CD4-positive, alpha-beta T cell treated with Interferon gamma for 1 hour (primary cell): Measurements from ENCODE around the gene ZNF175.

Experiments used
- DNase-seq: peaks from one replicate; pipeline ENCODE4 v3.0.0-alpha.2; 2020

Gene ZNF175

GRCh38 chr19:51570962-51571575 is at the start of gene ZNF175:
Gene ZNF175 (plus strand): TSS chr19:51571283. CDS start chr19:51573330, 2,047 bp downstream.
- peak; percentile 86 for DNase-seq

- DNase-seq = no peak
These were observed 49.7 kb upstream of the ZNF175 start for GRCh38 chr19:51521357-51521756.

- no peak for DNase-seq
These were observed 49.3 kb upstream of the ZNF175 start for GRCh38 chr19:51521781-51522180.

- no peak for DNase-seq
These were observed 46.3 kb upstream of the ZNF175 start for GRCh38 chr19:51524666-51525264.

- no peak for DNase-seq
These were observed 45.4 kb upstream of the ZNF175 start for GRCh38 chr19:51525651-51526050.

- DNase-seq = no peak
These were observed 41.8 kb upstream of the ZNF175 start for GRCh38 chr19:51529301-51529700.

GRCh38 chr19:51530616-51531015 is 40.5 kb upstream of the ZNF175 start:
- DNase-seq = no peak

- DNase-seq = peak; percentile 71
These were observed 39.5 kb upstream of the ZNF175 start, which contains the start of gene SIGLEC6 for GRCh38 chr19:51531349-51532315. Gene SIGLEC6 (minus strand): TSS chr19:51531670. CDS start chr19:51531648, 22 bp downstream.

- no peak for DNase-seq
These were observed 35.5 kb upstream of the ZNF175 start for GRCh38 chr19:51535535-51535934.

GRCh38 chr19:51539821-51540366 is 31.2 kb upstream of the ZNF175 start:
- no peak for DNase-seq

- no peak for DNase-seq
These were observed 29.4 kb upstream of the ZNF175 start for GRCh38 chr19:51541458-51542357.

- no peak for DNase-seq
These were observed 28.4 kb upstream of the ZNF175 start for GRCh38 chr19:51542699-51543098.

GRCh38 chr19:51544038-51544437 is 27.0 kb upstream of the ZNF175 start:
- DNase-seq = no peak

- DNase-seq = no peak
These were observed 24.9 kb upstream of the ZNF175 start for GRCh38 chr19:51546107-51546649.

- DNase-seq = peak; percentile 11
These were observed 24.3 kb upstream of the ZNF175 start for GRCh38 chr19:51546650-51547396.

- DNase-seq = no peak
These were observed 23.5 kb upstream of the ZNF175 start for GRCh38 chr19:51547397-51548212.

- no peak for DNase-seq
These were observed 22.9 kb upstream of the ZNF175 start for GRCh38 chr19:51548213-51548651.

GRCh38 chr19:51548891-51549305 is 22.2 kb upstream of the ZNF175 start:
- DNase-seq = no peak

- DNase-seq = no peak
These were observed 21.4 kb upstream of the ZNF175 start for GRCh38 chr19:51549533-51550324.
